Fibroblast of skin of abdomen (primary cell): Measurements from ENCODE around the gene UNC50. TPM values are rescaled to one million over a fixed set of nuclear protein-coding genes. Genes with fewer than 3 reads are reported as not detected.

ENCODE experiments used
- DNase-seq: peaks from one replicate; pipeline ENCODE4 v3.0.0-alpha.2; 2013
- polyA plus RNA-seq, 2 experiments: library from polyadenylated mRNA; unstranded; fragments of 120-200 nt; gene quantifications; one replicate each; pipeline ENCODE4 v1.2.1, GENCODE V29; 2013; ENCODE audit not compliant: insufficient read length in 2 of 2

Gene UNC50
- polyA plus RNA-seq (2013, experiment 1 of 2; ENCODE audit: insufficient read length) = 36.3 TPM
- 36.5 TPM for polyA plus RNA-seq (2013, experiment 2 of 2; ENCODE audit: insufficient read length)

DNA sequence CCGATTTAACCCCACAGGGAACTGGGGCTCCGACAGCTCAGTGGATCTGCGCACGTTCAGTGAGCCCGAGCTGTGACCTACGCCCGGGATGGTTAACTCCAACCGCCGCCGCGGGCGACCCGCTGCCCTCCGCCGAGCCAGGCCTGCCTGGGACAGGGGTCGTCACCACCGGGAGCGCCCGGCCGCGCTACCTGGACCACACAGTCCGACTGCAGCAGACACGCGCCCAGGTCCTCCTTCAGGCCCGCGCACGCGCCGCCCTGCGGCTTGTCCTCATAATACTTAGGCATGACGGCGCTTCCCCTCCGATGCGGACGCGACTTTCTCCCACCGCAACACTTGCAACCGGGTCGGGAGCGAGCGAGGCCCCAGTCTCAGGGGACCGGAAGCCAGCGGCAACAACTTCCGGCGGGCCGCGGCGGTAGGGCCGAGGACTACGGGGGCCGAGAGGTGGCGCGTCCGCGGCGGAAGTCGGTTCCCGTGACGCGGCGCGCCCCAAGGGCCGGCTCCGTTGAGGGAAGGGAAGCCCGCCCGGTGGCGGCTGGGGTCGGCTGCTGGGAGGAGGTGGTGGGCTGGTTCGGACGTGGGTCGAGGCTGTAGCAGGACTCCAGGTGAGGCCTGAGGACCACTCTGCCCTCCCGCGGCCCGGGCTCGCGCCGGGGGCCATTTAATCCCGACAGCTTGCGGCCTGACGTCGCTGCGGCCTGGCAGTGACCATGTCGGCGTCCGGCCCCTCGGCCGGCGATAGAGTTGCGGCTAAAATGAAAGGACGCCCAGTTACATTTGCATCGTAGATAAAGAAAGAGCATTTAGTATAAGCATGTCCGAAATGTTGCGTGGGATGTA is at the start of gene UNC50, which contains the start of gene COA5:
Gene UNC50, plus strand, starts transcription at position 474 of the 846 bp plus-strand sequence. CDS start 1,171 bp downstream, outside the sequence.
Gene COA5, minus strand, starts transcription at position 397 of the 846 bp plus-strand sequence. Its CDS starts 107 bp downstream, at position 290.
- DNase-seq = peak; percentile 90

- no peak for DNase-seq
Observed at GRCh38 chr2:98558852-98559530, 49.4 kb upstream of the UNC50 start.

GRCh38 chr2:98559581-98559980 is 48.8 kb upstream of the UNC50 start:
- no peak for DNase-seq

DNA sequence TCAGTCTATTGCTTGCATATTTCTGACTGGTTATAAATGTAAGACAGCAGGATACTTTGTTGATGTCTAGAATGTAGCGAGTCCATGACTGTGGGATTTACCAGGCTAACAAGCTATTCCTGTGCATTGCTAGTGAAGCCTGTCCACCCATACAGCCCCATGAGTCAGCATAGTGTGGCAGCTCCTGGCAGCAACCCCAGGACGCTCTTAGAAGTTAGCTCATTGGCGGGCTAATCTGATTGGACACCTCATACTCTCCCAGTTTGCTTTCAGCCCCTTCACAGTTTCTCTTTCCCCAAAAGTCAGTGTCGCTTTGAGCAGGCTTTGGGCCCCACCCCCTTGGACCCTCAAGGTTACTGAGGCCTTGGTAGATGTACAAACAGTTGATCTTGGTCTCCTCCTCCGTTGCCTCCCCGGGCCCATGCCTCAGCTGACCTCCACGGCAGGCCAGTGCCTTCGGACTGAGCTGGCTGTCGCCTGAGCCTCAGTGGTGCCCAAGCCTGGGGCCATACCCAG is 48.1 kb upstream of the UNC50 start:
- peak; percentile 83 for DNase-seq

- no peak for DNase-seq
Observed at GRCh38 chr2:98561018-98561417, 47.4 kb upstream of the UNC50 start.

DNA sequence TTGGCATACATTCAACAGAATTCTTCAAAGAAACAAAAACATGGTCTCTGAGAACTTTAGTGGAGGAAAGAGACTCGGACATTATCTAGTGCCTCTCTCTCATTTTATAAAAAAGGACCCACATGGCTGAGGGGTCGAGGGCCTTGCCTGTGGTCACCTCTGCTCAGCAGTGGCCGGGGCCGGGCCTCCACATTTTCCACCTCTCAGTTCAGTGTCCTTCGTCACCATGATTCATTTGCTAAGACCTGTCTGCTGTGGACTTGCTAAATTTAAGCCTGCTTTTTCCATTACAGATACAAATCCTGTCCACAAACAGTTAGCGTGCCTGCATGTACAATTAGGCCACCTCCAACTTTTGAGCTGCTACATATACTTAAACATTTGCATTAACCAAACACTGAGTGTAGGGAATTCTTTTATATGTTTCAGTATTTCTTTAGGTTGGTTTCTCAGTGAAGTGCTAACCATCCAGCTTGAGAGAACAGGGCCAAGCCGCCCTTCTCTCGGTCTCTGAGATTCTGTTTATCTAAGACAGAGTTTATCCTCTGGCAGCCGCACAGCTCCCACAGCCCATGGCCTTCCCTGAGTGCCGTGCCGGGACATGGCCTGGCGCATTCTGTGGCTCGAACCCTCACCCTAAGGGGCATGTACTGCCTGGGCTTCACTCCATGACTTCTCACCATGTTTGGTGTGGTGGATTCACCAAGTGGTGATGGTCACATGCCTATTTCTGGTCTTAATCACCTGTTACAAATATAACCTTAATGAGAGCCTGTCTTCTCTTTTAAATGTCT is 46.3 kb upstream of the UNC50 start:
- DNase-seq = no peak

- DNase-seq = no peak
Observed at GRCh38 chr2:98563394-98563793, 45.0 kb upstream of the UNC50 start.

GRCh38 chr2:98564541-98565132 is 43.8 kb upstream of the UNC50 start:
- DNase-seq = no peak

GRCh38 chr2:98565286-98565860 is 43.0 kb upstream of the UNC50 start:
- DNase-seq = no peak

DNA sequence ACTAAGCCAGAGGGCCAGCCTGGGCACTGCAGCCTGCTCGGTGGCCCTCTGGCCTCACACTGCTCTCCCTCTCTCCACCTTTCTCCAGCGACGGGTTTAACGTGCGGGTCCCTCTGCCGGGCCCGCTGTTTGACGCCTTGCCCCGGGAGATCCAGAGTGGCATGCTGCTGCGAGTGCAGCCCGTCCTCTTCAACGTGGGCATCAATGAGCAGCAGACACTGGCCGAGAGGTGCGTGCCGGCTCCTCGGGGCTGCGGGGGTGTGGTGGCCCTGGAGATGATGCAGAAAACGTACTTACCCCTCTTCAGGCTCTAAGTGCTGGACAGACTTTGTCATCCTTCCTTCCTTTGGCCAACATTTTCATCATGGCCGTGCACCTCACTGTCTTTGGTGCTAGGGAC is 42.4 kb upstream of the UNC50 start:
- DNase-seq = no peak

DNA sequence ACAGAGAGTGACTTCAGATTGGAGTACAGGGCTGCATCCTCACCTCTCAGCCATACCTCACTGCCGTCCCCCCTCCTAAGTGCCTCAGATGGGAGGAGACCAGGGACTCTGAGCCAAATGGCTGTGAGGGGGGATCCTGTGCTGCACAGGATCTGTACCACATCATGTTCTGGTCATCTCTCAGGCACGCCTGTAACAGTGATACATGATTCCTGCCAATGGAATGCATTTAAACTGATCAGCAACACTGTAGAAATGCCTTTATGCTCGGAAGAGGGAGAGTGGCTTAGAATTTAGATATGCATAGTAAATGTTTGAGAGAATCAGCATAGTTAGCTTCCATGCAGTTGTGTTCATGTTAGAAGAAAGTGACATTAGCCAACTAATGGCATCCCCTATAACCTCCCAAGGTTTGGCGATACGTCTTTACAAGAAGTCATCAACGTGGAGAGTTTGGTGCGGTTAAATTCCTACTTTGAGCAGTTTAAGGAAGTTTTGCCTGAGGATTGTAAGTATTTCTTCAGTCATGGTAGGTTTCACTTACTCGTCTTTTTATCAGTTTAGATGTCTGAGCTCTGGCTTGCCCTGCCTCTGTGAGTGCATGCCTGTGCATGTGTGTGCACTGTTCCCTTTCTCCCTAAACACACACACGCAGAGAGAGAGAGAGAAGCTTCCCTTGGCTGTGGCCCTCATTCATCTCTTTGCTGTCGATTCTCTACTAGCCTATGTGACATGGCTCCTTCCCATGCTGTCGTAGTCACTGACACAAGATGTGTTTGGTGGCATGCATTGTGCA is 40.0 kb upstream of the UNC50 start:
- peak; percentile 58 for DNase-seq

DNA sequence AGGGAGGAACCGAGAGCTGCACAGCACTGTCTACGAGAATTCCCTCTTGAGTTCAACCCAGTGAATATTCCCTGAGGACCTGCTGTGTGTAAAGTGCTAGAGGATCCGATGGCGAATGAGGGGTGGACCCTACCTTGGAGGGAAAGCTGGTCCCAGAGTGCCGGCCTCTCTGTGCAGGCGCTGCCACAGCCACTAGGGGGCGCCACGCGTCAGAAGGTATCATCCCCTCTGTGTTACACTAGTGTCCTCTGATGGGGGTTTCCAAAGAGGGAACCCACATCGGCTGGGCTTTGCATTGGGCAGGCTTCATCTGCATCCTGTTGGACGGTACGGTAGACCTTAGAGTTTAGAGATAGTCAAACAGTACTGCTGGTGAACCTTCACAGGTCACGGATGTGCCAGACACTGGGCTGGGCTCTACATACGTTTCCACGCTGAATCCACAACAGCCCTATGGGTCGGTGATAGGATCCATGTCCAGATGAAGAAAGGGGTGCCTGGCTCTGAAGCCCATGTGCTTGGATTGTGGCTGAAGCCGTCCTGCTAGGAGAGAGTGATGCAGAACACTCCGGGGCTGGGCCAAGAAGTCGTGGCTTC is 39.1 kb upstream of the UNC50 start:
- no peak for DNase-seq

DNA sequence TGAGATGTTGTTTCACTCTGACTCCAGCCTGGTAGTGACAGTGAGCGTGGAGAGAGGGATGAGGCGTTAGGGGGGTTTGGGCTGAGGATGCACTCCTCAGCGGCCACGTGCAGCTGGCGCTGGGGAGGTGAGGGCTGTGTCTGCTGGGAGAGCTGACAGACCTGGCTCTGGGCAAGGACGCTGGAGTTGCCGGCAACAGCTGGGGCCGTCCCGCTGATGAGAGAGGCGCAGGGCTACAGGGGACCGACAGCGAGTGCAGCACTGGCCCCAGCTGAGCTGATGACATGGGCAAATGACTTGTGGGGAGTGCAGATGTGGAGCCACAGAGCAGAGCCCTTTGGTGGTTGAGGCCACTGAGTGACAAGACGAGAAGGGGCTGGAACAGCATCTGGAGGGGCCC is 38.5 kb upstream of the UNC50 start:
- no peak for DNase-seq

- DNase-seq = no peak
Observed at GRCh38 chr2:98570356-98570755, 38.0 kb upstream of the UNC50 start.

- DNase-seq = no peak
Observed at GRCh38 chr2:98571121-98571701, 37.2 kb upstream of the UNC50 start.

GRCh38 chr2:98571796-98572195 is 36.6 kb upstream of the UNC50 start:
- DNase-seq = no peak

DNA sequence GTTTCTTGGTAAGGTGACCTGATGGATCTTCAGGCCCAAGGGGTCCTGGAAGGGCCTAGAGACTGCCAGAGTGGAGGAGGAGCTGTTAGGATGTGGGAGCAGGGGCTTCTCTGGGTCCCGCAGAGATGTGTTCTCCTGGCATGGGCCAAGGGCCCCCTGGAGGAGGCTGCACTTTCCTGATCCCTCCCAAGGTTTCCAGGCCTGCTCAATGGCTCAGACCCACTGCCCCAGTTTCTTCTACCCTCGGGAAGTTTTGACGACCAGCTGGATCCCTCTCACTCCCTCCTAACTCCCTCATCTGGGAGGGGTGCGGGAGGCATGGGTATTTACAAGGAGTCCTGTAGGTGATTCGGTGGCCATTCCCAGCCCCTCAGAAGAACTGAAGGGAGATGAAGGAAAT is 36.2 kb upstream of the UNC50 start:
- DNase-seq = no peak

- no peak for DNase-seq
Observed at GRCh38 chr2:98572676-98573075, 35.7 kb upstream of the UNC50 start.

DNA sequence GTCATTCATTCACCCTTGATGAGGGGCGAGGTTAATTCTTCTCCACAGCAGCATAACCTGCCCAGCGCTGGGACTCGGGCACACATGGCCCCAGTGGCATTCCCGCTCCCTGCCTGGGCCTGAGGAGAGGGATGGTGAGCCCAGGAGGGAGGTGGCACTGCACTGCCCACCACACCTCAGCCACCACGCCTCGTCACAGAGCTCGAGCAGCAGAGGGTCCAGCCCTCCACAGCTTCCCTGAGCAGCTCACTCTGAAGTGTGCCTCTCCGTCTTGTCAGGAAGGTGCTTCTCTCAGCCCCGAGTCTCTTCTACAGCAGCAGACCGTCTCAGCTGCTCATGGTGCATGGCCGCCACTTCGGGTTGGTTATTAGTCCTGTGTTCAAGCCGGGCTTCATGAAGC is 35.0 kb upstream of the UNC50 start:
- DNase-seq = no peak

GRCh38 chr2:98576666-98577312 is 31.6 kb upstream of the UNC50 start:
- no peak for DNase-seq
